GM15510 (cell line): ENCODE measurements around the gene KDM5A.

Source experiments
- POLR2A ChIP-seq: IDR thresholded peaks from 3 replicates; pipeline ENCODE4 v1.6.1; 2011; ENCODE audit warnings: borderline replicate concordance; ENCODE audit not compliant: insufficient read length; ENCODE audit errors: extremely low read depth

KDM5A gene

DNA sequence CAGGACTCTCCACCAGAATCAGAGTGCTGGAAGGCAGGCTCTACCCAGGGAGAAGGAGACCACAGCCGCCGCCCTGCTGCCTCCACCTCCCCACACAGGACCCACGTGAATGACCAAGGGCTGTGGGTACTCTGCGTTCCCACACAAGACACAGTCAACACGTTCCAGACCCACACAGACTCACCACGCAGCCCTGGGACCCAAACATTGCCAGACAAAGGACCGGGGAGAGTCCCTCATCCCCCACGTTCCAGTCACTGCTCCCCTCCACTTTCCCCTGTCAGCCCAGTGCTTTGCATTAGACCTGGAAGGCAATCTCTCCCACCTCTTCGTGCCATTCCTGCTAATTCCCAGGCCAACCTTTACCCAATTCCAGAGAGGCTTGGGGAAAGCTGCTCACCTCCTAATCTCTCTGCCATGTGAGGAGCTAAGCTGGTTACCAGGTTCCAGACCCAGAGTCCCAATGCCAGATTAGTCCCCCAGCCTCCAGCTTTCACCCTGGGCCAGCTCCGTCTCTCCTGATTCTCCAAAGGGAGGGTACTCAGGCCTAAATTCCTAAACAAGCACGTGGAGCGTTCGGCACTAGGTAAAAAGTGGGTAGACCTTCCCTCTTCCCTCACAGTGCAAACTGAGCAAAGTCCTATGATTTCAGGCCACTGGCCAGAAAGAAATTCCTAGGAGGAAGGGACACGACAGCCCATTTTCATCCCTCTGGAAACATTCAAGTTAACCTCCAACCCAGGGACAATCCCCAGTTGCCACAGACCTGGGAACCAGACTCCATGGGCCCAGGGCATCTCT, 131.4 kb downstream of the KDM5A start:
- TF ChIP-seq POLR2A = no peak

- no peak for TF ChIP-seq POLR2A
These were observed 132.2 kb downstream of the KDM5A start for GRCh38 chr12:256958-257357.

DNA sequence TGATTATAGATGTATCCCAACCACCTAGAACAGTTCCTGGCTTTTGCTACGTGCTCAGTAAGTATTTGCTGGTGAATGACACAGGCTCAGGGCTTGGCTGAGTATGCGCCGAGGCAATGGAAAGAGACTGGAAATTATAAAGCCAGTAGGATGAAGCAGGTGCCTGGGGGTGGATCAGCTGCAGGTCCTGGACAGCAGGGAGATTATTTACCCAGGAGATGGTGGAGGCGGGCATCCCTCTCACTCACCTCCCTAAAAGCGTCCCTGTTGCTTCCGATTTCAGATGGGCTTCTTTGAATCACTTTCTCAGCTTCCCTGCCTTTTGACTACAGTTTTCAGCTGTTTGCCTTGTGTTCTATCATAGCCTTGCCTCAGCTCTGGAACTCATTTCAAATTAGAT, 132.9 kb downstream of the KDM5A start:
- TF ChIP-seq POLR2A = no peak

GRCh38 chr12:254912-255311, 134.2 kb downstream of the KDM5A start:
- no peak for TF ChIP-seq POLR2A

DNA sequence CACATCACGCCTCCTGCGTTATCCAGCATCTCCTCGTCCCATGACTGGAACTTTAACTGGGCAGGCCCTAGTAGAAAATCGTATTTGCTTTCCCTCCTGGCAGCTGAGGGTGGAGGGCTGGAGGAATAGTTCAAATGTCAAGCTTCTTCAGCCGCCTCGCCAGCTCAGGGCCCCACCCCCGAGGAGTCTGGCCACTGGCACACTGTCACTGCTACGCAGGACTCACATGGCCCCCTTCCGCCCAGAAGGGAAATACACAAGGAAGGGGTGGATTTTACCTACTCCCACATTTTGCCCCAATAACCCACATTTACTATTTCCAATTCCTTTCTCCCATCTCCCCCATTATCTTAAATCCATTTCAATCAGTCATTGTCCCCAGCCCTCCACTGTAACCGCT, 135.1 kb downstream of the KDM5A start:
- TF ChIP-seq POLR2A = no peak

GRCh38 chr12:253116-253831, 135.8 kb downstream of the KDM5A start:
- TF ChIP-seq POLR2A = no peak

DNA sequence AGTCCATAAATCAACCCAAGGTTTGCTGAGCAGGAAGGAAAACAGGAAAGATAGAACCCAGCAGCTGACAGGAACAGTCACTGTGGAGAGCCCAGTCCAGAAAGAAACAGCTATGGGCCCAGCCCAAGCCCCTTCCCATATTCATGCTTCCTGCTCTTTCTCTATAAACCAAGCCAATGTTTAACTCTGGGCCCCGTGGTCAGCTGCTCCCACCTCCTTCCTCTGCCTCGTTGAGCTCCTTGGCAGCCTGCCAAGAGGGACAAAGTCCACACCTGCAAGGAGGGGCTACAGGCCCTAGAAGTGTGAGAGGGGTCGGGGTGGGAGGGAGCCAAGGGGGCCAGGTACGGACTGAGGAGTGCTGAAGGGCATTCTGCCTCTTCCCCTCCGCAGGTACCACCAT, 136.5 kb downstream of the KDM5A start:
- TF ChIP-seq POLR2A = no peak

GRCh38 chr12:247271-247670, 141.8 kb downstream of the KDM5A start:
- no peak for TF ChIP-seq POLR2A

DNA sequence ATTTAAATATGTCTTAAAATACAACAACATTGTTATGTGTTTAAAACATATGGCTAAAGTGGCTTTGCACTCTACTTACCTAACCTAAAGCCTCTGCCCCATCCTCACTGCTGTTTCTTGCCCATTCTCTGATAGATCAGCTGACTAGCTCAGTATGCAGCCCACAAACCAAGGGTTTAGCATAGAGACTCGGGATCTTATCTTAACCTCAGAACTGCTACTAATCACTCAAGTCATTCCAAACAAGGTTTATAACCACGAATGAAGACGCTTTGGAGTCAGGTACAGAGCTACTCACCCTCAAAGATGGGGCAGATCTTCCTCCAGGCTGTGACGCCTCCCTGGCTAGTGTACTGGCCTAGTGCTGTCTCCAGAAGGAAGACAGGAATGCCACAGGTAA, 145.7 kb downstream of the KDM5A start:
- TF ChIP-seq POLR2A = no peak

- no peak for TF ChIP-seq POLR2A
These were observed 146.6 kb downstream of the KDM5A start for GRCh38 chr12:242496-242895.

DNA sequence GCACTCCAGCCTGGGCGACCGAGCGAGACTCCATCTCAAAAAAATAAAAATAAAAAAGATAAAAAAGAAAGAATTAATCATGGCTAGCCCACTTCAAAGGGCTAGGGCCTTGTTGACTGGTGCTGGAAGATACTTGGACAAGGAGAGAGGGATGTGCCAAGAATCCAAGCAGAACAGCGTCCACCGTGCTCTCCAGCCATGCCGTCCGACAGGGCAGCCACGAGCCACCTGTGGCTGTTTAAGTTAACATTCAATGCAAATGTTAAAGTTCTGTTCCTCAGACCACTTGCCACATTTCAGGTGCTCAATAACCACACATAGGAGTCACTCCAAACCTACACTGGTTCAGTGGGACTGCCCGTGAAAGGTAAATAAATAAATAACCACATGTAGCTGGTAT, 147.9 kb downstream of the KDM5A start:
- TF ChIP-seq POLR2A = no peak

- TF ChIP-seq POLR2A = no peak
These were observed 148.6 kb downstream of the KDM5A start for GRCh38 chr12:240566-240965.

DNA sequence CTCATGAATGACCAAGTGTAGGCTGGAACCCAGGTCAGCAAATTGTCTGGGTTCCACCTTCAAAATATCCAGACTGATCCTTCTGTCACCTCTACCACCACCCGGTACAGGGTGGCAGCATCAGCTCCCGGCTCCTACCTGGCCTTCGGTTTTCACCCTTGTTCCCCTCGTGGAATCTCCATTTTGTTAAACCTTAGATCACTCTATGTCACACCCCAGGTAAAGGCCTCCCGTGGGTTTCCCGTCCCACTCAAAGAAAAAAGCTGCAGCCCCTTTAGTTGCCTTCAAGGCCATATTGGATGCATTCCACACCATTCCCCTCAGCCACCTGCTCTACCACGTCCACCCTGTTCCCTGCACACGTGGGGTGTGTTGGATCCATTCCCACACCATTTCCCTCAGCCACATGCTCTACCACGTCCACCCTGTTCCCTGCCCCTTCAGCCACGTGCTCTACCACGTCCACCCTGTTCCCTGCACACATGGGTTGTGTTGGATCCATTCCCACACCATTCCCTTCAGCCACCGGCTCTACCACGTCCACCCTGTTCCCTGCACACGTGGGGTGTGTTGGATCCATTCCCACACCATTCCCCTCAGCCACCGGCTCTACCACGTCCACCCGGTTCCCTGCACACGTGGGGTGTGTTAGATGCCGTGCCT, 150.3 kb downstream of the KDM5A start:
- TF ChIP-seq POLR2A = no peak

DNA sequence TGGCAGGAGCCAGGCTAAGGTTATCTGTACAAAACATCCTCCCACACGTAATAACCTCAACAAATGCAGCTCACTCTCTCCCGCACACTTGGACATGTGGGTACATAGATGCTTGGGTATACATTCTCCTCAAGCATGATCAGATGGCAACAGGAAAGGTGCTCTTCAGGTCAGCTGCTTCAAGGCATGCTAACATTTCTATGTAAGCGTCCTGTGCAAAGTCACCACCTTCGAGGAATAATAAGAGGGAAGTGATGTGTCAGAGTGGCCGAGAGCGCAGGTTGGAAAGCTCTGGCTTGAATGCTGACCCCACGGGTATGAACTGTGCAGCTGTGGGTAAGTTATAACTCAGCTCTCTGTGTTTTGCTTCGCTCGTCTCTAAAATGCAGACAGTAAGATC, 151.0 kb downstream of the KDM5A start:
- no peak for TF ChIP-seq POLR2A

DNA sequence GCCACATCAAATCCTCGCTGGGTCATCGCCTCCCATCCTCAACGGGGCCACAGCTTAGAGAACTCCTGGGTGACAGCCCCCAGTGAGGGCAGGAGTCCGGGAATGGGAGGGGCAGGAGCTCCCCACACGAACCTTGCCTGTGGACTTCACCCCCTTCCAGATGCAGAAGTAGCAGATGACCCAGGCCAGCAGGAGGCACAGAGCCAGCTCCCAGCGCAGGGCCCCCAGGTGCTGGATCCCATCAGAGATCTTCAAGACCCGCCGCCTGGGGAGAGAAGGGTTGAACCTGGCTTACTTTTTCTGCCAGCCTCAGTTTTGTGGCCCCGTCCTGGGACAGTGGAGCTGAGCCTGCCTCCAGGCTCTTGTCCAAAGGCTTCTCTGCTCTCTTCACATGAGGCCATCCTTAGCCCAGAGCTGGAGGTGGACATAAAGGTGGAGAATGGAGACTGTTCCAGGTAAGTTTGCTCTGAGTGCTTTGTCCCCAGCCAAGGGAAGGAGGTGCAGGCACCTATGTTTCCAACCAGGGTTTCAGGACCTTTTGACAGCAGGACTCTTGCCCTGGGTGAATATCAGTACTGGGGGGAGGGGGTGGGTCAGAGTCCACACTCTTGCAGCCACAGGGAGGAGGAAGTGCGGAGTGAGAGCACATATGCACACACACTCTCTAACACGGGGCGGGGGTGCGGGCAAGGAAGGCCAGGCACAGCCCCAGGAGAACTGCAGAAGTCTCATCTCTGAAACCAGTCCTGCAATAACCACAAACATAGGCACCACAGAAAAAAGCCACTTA, 151.9 kb downstream of the KDM5A start:
- TF ChIP-seq POLR2A = no peak
